BJ (cell line): ENCODE data around the gene PITX2. TPM values are rescaled to one million over a fixed set of nuclear protein-coding genes. Genes with fewer than 3 reads are reported as not detected.

Experiments
- CTCF ChIA-PET: fragments of 350-600 bp; formaldehyde crosslinking; extraction: SDS; loops from one replicate; lab custom pipeline; 2021; ENCODE audit warnings: antibody characterized with exemption, inconsistent platforms; lab: Yijun Ruan, JAX
- POLR2A ChIA-PET: fragments of 300-600 bp; sonication (Branson Sonifier 250); formaldehyde crosslinking; extraction: SDS; loops from one replicate; lab custom pipeline; 2021; ENCODE audit warnings: antibody characterized with exemption; lab: Charles Lee
- DNase-seq: peaks from one replicate; pipeline ENCODE4 v3.0.0-alpha.2; 2011; ENCODE audit warnings: low read depth
- H3K27me3 ChIP-seq: 2 replicates; pipeline ENCODE4 v1.6.0; 2011; ENCODE audit warnings: low read length; ENCODE audit not compliant: control insufficient read depth, insufficient read depth
- H3K36me3 ChIP-seq: 2 replicates; pipeline ENCODE4 v1.5.1; 2011; ENCODE audit warnings: low read length; ENCODE audit not compliant: control insufficient read depth, insufficient read depth
- H3K4me3 ChIP-seq: 2 replicates; pipeline ENCODE4 v1.5.1; 2011; ENCODE audit warnings: low read depth, mild to moderate bottlenecking, control low read depth, low read length
- polyA plus RNA-seq: library from polyadenylated mRNA; depleted of rRNA; stranded (reverse); fragments of >200 nt; gene quantifications from 2 replicates; pipeline ENCODE4 v1.2.3, GENCODE V29; 2011
- TF ChIP-seq, protein P1 (sequence below): IDR thresholded peaks from 2 replicates; pipeline ENCODE4 v1.5.1; 2011; ENCODE audit warnings: low read depth, mild to moderate bottlenecking, control low read depth, inconsistent platforms, low read length, moderate library complexity; ENCODE audit not compliant: insufficient read depth

Gene PITX2
- polyA plus RNA-seq, 1 experiment, result 1.1 TPM

DNA sequence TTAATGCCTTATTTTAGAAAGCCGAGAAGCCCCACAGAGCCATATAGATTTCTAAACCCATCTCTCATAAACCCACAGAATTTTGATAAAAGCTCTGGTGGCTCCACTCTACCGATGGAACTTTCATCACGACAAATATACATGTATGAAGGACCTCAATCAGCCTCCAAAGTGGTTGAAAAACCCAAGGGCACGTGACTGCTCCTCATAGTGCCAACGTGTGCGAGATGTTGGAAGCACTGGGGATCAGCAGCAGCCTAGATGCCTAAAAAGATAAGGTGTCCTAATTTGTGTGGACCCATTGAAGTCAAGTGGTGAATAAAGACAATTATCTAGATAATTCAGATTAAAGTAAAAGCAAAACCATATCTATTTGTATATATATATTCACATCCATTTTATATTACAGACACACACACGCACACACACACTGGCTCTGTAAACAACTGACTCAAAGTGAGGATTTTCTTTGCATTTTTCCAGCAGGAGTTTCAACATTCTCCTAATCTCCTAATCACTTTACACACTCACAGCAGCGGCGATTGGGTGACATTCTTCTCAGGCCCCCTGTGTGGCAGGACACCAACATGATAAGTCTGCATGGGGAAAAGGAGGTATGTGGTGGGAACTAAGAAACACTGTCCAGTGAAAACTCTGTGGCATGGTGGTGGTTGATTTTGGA, 2.8 kb upstream of the PITX2 start:
- ChIA-PET CTCF (interaction anchor here (0.6 to 1.1 kb wide), 2 partner anchors 41 to 337 kb away, joined by 3 to 4 read pairs; no protein-coding TSS in a partner anchor), POLR2A (no interaction called here)
- TF ChIP-seq, protein P1, sequence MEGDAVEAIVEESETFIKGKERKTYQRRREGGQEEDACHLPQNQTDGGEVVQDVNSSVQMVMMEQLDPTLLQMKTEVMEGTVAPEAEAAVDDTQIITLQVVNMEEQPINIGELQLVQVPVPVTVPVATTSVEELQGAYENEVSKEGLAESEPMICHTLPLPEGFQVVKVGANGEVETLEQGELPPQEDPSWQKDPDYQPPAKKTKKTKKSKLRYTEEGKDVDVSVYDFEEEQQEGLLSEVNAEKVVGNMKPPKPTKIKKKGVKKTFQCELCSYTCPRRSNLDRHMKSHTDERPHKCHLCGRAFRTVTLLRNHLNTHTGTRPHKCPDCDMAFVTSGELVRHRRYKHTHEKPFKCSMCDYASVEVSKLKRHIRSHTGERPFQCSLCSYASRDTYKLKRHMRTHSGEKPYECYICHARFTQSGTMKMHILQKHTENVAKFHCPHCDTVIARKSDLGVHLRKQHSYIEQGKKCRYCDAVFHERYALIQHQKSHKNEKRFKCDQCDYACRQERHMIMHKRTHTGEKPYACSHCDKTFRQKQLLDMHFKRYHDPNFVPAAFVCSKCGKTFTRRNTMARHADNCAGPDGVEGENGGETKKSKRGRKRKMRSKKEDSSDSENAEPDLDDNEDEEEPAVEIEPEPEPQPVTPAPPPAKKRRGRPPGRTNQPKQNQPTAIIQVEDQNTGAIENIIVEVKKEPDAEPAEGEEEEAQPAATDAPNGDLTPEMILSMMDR, result no peak
- no peaks in the 10 kb centered on the region for H3K36me3 ChIP-seq
- H3K4me3 ChIP-seq, result no peak overlapping the region
- peaks cover 61% of the 10 kb centered on the region for H3K27me3 ChIP-seq
- DNase-seq, result no peak

DNA sequence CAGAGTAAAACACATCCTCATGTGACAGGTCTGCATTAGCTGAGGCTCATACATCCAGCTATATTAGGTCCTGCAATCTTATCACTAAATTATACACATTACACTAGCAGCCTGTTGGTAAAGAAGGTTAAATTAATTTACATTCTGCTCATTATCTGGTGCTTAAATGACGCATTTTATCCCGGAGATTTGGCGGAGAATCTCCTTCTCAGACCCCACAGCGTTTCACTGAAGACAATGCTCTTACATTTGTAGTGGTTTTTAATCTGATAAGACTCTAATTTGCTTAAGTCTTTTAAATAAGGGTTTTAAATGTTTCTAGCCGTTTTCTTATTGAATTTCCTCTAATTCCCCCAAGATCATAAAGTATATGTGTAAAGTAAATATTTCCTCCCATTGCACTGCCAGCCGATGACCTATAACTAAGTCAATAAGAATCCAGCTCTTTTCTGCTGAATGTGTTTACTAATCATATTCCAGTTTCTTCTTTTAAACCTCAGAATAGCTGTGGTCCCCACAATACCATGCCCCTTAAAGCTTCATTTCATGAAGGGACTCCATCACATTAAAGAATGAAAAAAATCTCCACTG, 2.1 kb upstream of the PITX2 start:
- POLR2A ChIA-PET, result no interaction called here

DNA sequence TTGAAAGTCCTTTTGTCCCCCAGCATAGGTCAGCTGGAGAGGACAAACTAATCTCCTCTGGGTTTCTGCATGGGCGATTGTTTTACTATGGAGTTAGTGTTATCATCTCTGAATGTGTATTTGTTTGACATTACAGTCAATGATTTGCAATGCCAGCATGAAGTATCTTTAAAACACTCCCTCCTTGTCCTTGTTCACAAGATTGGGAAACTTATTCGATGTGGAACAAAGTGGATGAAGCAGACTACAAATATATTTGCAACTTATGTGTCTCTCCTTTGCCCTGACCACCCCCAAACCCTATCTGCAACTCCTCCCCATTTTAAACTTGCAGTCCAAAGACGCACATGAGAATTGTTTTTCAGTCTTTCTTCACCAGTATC, 1.5 kb upstream of the PITX2 start:
- Histone ChIP-seq H3K4me3 (no peak overlapping the region), H3K27me3 (peaks cover 54% of the 10 kb centered on the region), H3K36me3 (no peaks in the 10 kb centered on the region)
- ChIA-PET CTCF (interaction anchor here (0.7 kb wide), 1 partner anchor 1007 kb away, joined by 3 read pairs; no protein-coding TSS in a partner anchor), POLR2A (no interaction called here)
- TF ChIP-seq, protein P1, result no peak
- DNase-seq, result no peak

More for the DNA sequence above, 2.1 kb upstream of the PITX2 start:
- Histone ChIP-seq H3K36me3 (no peaks in the 10 kb centered on the region), H3K4me3 (no peak overlapping the region), H3K27me3 (peaks cover 58% of the 10 kb centered on the region)
- CTCF ChIA-PET, result interaction anchor here (0.6 to 1.1 kb wide), 3 partner anchors 40 to 1007 kb away, joined by 3 to 4 read pairs (median 3); no protein-coding TSS in a partner anchor
- TF ChIP-seq, protein P1, result no peak
- no peak for DNase-seq

DNA sequence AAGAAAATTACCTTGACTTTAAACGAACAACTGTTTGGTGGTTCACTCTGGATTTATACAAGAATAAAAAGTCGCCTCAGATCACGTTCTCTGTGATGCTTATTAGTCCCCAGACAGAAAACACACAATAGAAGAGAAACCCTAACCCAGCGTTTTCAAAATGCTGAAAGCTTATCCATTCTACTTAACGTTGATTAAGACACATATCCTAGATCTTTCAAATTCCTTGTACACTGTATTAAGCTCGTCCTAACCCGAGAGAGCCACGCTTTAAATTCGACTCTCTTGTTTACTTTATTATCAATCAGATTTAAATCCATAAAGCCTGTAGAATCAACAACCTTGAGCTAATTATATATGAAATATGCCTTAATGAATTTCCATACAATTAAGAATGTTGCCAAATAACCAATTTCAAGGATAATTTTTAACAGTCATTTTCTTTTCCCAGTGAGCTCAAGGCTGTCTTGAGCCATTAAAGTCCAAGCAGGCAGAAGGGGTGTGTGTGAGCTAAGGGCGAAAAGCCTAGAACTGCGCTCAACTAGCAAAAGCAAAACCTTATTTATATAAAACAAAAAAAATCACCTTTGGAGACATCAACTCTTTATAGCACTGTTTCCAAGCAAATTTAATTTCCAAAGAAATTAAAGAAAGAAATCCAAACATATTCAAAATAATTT, 981 bp upstream of the PITX2 start:
- TF ChIP-seq, protein P1, result no peak
- POLR2A ChIA-PET, result no interaction called here
- Histone ChIP-seq H3K36me3 (no peaks in the 10 kb centered on the region), H3K4me3 (no peak overlapping the region), H3K27me3 (peaks cover 52% of the 10 kb centered on the region)
- DNase-seq, result no peak
- CTCF ChIA-PET, result no interaction called here
